Calu3 (cell line): ENCODE measurements around the gene SH3BP4. TPM values are rescaled to one million over a fixed set of nuclear protein-coding genes. Genes with fewer than 3 reads are reported as not detected.

ENCODE experiments used
- BruUV-seq: library from RNA; stranded (reverse); fragments of 400-500 nt; replicated peaks from 2 replicates; lab custom pipeline; 2021; lab: Mats Ljungman, UMichigan
- CTCF ChIA-PET: fragments of 300-600 bp; sonication (Branson Sonifier 250); formaldehyde crosslinking; loops from one replicate; lab custom pipeline; 2022; ENCODE audit warnings: antibody characterized with exemption; lab: Charles Lee
- DNase-seq: peaks from one replicate; pipeline ENCODE4 v3.0.0; 2022
- H3K27ac Mint-ChIP-seq: one replicate; pipeline ENCODE4 v1.8.0; 2022; ENCODE audit warnings: mixed read lengths; ENCODE audit not compliant: unreplicated experiment
- H3K27me3 Mint-ChIP-seq: one replicate; pipeline ENCODE4 v1.8.0; 2022; ENCODE audit warnings: mixed read lengths; ENCODE audit not compliant: unreplicated experiment
- H3K36me3 Mint-ChIP-seq: one replicate; pipeline ENCODE4 v1.8.0; 2022; ENCODE audit warnings: mild to moderate bottlenecking, moderate library complexity, mixed read lengths; ENCODE audit not compliant: insufficient read depth, unreplicated experiment
- H3K4me1 Mint-ChIP-seq: one replicate; pipeline ENCODE4 v1.8.0; 2022; ENCODE audit warnings: mild to moderate bottlenecking, low read depth, mixed read lengths; ENCODE audit not compliant: unreplicated experiment
- H3K4me3 Mint-ChIP-seq: one replicate; pipeline ENCODE4 v1.8.0; 2022; ENCODE audit warnings: mild to moderate bottlenecking, low read depth, moderate library complexity, mixed read lengths; ENCODE audit not compliant: unreplicated experiment
- H3K9me3 Mint-ChIP-seq: one replicate; pipeline ENCODE4 v1.8.0; 2022; ENCODE audit warnings: low read depth, mixed read lengths; ENCODE audit not compliant: unreplicated experiment
- CTCF ChIP-seq: fragments of 200-600 bp; IDR thresholded peaks from one replicate; pipeline ENCODE4 v1.8.0; 2022; ENCODE audit warnings: antibody characterized with exemption; ENCODE audit not compliant: unreplicated experiment
- intact Hi-C: fragments of 100-400 bp; cut with micrococcal nuclease; formaldehyde crosslinking; loops from one replicate; pipeline ENCODE4 v1.10.0; 2022; ENCODE audit not compliant: unreplicated experiment
- total RNA-seq: library from RNA; stranded (reverse); gene quantifications from 2 replicates; pipeline ENCODE4 v1.2.3, GENCODE V29; 2022

Gene SH3BP4
- total RNA-seq, 1 experiment from 2014 or later: 36.9 TPM

- CTCF ChIA-PET: interaction anchor here (0.7 kb wide), 1 partner anchor 16 kb away, joined by 4 read pairs; no protein-coding TSS in a partner anchor
- H3K9me3 Mint-ChIP-seq: no peaks in the 10 kb centered on the region
- H3K27ac Mint-ChIP-seq: no peak overlapping the region
- intact Hi-C loops: no loop called here
- H3K4me3 Mint-ChIP-seq: no peak overlapping the region
- TF ChIP-seq CTCF: no peak
- peaks cover 29% of the 10 kb centered on the region for H3K27me3 Mint-ChIP-seq
- no peak for DNase-seq
- no TSS peak for BruUV-seq
- H3K36me3 Mint-ChIP-seq: no peaks in the 10 kb centered on the region
- H3K4me1 Mint-ChIP-seq: peaks cover 12% of the 10 kb centered on the region
Observed at GRCh38 chr2:235091421-235091820, 139.6 kb downstream of the SH3BP4 start.

GRCh38 chr2:235091983-235092382, 140.2 kb downstream of the SH3BP4 start:
- H3K4me1 Mint-ChIP-seq: peaks cover 12% of the 10 kb centered on the region
- H3K27me3 Mint-ChIP-seq: peaks cover 29% of the 10 kb centered on the region
- no peak overlapping the region for H3K27ac Mint-ChIP-seq
- DNase-seq: no peak
- no peak for TF ChIP-seq CTCF
- CTCF ChIA-PET: no interaction called here
- H3K9me3 Mint-ChIP-seq: no peaks in the 10 kb centered on the region
- no peak overlapping the region for H3K4me3 Mint-ChIP-seq
- no TSS peak for BruUV-seq
- H3K36me3 Mint-ChIP-seq: no peaks in the 10 kb centered on the region
- intact Hi-C loops: no loop called here

- H3K27ac Mint-ChIP-seq: no peak overlapping the region
- intact Hi-C loops: no loop called here
- H3K4me1 Mint-ChIP-seq: peaks cover 11% of the 10 kb centered on the region
- H3K27me3 Mint-ChIP-seq: peaks cover 28% of the 10 kb centered on the region
- H3K9me3 Mint-ChIP-seq: no peaks in the 10 kb centered on the region
- DNase-seq: no peak
- H3K4me3 Mint-ChIP-seq: no peak overlapping the region
- BruUV-seq: no TSS peak
- TF ChIP-seq CTCF: no peak
- H3K36me3 Mint-ChIP-seq: no peaks in the 10 kb centered on the region
- CTCF ChIA-PET: no interaction called here
Observed at GRCh38 chr2:235092433-235093223, 140.8 kb downstream of the SH3BP4 start.

GRCh38 chr2:235094457-235094856, 142.6 kb downstream of the SH3BP4 start:
- no peaks in the 10 kb centered on the region for H3K36me3 Mint-ChIP-seq
- intact Hi-C loops: no loop called here
- no TSS peak for BruUV-seq
- H3K4me1 Mint-ChIP-seq: peaks cover 15% of the 10 kb centered on the region
- no peak for TF ChIP-seq CTCF
- no peak overlapping the region for H3K4me3 Mint-ChIP-seq
- DNase-seq: no peak
- no peak overlapping the region for H3K27ac Mint-ChIP-seq
- no peaks in the 10 kb centered on the region for H3K9me3 Mint-ChIP-seq
- peaks cover 12% of the 10 kb centered on the region for H3K27me3 Mint-ChIP-seq
- CTCF ChIA-PET: no interaction called here
